A549 treated with Hydrocortisone at 1 μM for 4 hours (cell line): ENCODE measurements around the gene LORICRIN. TPM values are rescaled to one million over a fixed set of nuclear protein-coding genes. Genes with fewer than 3 reads are reported as not detected.

Source experiments
- total RNA-seq: library from RNA; stranded (reverse); fragments of 200-300 nt; extraction: Qiagen RNA extraction; gene quantifications from 5 replicates; pipeline ENCODE4 v1.2.3, GENCODE V29; 2022

Gene LORICRIN
- total RNA-seq = not detected in 5 replicates

GRCh38 chr1:153259387-153259786 lies at the start of gene LORICRIN:
TSS of gene LORICRIN (plus strand) at chr1:153259687. CDS start at chr1:153260950, 1,263 bp downstream.

DNA sequence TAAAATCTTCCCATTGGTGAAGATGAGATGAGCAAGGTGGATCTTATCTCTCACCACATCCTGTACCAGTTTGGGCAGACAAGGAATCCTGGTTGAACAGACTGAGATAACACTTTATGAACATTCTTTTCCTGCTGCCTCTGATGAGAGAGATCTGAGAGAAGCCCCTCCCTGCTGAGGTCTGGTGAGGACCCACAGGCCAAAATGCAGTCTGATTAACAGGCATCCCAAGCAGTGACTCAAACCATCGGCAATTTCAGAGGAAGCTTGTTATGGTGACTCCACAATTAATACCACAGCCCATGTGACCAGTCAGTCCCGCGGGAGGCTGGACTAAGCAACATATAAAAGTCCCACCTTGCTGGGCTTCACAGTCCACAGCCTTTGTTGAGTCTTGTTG lies 42.3 kb upstream of the LORICRIN start, which contains the start of gene PRR9:
TSS of gene PRR9 (plus strand) at position 373 of the 400 bp plus-strand sequence. CDS start 561 bp downstream, outside the sequence.

Other genes with a start within 250 kb of the LORICRIN start
- gene SPRR1B, start 228.5 kb upstream of the LORICRIN start, total RNA-seq = not detected in 5 replicates
- gene SPRR2D, start 218.6 kb upstream of the LORICRIN start, total RNA-seq = 0.18 TPM in 1 of 5 replicates, not detected in the others
- not detected in 5 replicates for gene SPRR2A, start 202.2 kb upstream of the LORICRIN start, total RNA-seq
- gene SPRR2B, start 188.1 kb upstream of the LORICRIN start, total RNA-seq = not detected in 5 replicates
- not detected in 5 replicates for gene SPRR2E, start 165.2 kb upstream of the LORICRIN start, total RNA-seq
- not detected in 5 replicates for gene SPRR2F, start 146.2 kb upstream of the LORICRIN start, total RNA-seq
- not detected in 5 replicates for gene SPRR2G, start 108.8 kb upstream of the LORICRIN start, total RNA-seq
- gene LELP1, start 56.3 kb upstream of the LORICRIN start, total RNA-seq = not detected in 5 replicates
- gene PRR9, start 42.1 kb upstream of the LORICRIN start, total RNA-seq = not detected in 5 replicates
- not detected in 5 replicates for gene PGLYRP3, start 53.3 kb downstream of the LORICRIN start, total RNA-seq
- not detected in 5 replicates for gene PGLYRP4, start 89.2 kb downstream of the LORICRIN start, total RNA-seq
- 0.46 to 1.2 TPM (median 0.75 TPM) in 4 of 5 replicates, not detected in the other for gene S100A9, start 98.2 kb downstream of the LORICRIN start, total RNA-seq
- not detected in 5 replicates for gene S100A12, start 115.9 kb downstream of the LORICRIN start, total RNA-seq
- gene S100A8, start 131.4 kb downstream of the LORICRIN start, total RNA-seq = not detected in 5 replicates
- not detected in 5 replicates for gene S100A7A, start 156.8 kb downstream of the LORICRIN start, total RNA-seq
- gene S100A7, start 201.0 kb downstream of the LORICRIN start, total RNA-seq = not detected in 5 replicates